Body of pancreas (tissue), 4 donors: Measurements from ENCODE around the gene LIN28A.

Experiments used
- POLR2A ChIP-seq, 3 donors: fragments of 450-650 bp; IDR thresholded peaks; one replicate each; pipeline ENCODE4 v1.6.1; 2016; ENCODE audit warnings: antibody characterized with exemption in 3 of 3, mild to moderate bottlenecking in 2 of 3
- TF ChIP-seq, protein P1 (sequence below), 7 experiments: fragments of 450-650 bp in 4 of 7; fragments of 200-600 bp in 3 of 7; sonication (generic) in 3 of 7; IDR thresholded peaks; one replicate each; pipeline ENCODE4 v1.5.1; 2016 to 2019; ENCODE audit warnings: antibody characterized with exemption in 7 of 7

DNA sequence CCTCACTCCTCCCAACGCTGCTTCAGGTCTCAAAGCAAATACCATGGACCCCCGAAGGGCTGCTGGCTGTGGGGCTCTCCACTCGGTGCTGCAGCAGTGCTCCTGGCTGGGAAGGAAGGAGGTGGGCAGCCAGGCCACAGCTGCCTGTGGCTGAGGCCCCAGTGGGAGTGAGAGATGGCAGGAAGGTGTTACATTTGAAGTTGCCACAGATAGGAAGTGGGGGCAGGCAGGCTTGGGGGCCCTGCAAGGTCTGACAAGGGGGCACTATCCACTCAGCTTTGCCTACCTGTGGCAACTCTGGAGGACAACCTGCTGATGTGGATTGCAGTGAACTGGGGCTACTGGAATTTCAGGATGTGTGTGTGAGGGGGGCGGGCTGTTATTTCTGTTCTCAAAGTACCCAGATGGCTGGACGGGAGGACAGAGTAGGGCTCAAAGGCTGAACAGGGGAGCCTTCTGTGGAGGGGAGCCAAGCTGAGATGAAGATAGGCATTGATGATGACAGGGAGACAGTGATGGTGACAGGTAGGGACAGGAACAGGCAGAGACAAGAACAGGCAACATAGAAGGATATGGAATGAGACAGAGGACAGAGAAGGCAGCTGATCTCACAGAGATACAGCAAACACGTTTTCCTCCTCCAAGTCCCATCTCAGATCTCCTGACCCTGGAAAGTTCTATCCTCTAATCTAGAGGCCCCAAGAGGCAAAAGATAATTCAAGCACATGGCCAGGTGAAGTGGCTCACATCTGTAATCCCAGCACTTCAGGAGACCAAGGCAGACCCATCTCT, 39.8 kb upstream of the LIN28A start:
- no peak for TF ChIP-seq POLR2A (IDR thresholded peaks at IDR 0.05)
- TF ChIP-seq, protein P1, sequence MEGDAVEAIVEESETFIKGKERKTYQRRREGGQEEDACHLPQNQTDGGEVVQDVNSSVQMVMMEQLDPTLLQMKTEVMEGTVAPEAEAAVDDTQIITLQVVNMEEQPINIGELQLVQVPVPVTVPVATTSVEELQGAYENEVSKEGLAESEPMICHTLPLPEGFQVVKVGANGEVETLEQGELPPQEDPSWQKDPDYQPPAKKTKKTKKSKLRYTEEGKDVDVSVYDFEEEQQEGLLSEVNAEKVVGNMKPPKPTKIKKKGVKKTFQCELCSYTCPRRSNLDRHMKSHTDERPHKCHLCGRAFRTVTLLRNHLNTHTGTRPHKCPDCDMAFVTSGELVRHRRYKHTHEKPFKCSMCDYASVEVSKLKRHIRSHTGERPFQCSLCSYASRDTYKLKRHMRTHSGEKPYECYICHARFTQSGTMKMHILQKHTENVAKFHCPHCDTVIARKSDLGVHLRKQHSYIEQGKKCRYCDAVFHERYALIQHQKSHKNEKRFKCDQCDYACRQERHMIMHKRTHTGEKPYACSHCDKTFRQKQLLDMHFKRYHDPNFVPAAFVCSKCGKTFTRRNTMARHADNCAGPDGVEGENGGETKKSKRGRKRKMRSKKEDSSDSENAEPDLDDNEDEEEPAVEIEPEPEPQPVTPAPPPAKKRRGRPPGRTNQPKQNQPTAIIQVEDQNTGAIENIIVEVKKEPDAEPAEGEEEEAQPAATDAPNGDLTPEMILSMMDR (IDR thresholded peaks at IDR 0.05) = no peak
